Measurements from ENCODE around the gene SPTBN4.
"Not testable (repeated sequence)": the region's sequence is repeated elsewhere in the genome, so short reads cannot be mapped to it uniquely, and the experiment has no call there.

The SPTBN4 gene

DNA sequence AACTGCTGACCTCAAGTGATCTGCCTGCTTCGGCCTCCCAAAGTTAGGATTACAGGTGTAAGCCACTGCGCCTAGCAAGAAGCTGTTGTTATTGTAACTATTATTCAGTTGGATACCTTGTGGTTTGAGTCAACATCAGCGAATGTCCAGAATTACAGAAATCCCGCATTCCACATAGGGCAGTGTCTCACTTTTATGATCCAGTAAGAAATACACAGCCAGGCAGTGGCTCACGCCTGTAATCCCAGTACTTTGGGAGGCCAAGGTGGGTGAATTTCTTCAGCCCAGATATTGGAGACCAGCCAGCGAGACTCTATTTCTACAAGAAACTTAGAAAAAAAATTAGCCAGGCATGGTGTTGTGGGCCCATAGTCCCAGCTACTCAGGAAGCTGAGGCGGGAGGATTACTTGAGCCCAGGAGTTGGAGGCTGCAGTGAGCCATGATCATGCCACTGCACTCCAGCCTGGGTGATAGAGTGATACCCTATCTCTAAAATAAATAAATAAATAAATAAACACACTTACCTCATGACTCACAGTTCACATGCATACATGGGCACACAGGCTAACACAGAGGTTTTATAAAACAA, 43.8 kb downstream of the SPTBN4 start:
- DNase-seq, result no peak

DNA sequence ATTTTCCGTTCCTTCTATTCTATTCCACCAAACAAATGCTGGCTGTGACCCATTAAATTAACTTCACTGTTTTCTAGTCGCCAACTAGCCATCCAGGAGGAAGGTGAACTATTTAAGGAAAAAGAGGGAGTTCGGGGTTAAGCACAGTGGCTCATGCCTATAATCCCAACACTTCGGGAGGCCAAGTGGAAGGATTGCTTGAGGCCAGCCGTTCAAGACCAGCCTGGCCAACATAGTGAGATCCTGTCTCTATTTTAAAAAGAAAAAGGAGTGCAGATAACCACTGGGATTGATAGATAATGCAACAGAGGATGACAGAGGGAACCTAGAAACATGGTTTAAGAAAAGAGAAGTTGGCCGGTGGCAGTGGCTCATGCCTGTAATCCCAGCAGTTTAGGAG, 44.7 kb downstream of the SPTBN4 start:
- DNase-seq, result no peak

DNA sequence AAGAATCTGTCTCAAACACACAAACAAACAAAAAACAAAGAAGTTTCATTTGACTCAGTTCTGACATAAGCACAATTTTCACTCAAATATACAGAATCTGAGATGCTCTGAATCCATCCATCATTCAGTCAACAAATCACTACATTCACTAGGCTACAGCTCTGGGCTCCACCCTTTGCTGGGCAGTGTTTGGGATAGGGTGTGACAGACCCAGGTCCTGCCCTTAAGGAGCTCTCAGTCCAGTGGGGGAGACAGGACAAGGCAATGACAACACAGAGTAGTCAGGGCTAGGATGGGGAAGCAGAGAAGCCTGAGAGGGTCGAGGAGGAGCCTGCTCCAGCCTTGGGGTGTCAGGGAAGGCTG, 45.3 kb downstream of the SPTBN4 start:
- no peak for DNase-seq

DNA sequence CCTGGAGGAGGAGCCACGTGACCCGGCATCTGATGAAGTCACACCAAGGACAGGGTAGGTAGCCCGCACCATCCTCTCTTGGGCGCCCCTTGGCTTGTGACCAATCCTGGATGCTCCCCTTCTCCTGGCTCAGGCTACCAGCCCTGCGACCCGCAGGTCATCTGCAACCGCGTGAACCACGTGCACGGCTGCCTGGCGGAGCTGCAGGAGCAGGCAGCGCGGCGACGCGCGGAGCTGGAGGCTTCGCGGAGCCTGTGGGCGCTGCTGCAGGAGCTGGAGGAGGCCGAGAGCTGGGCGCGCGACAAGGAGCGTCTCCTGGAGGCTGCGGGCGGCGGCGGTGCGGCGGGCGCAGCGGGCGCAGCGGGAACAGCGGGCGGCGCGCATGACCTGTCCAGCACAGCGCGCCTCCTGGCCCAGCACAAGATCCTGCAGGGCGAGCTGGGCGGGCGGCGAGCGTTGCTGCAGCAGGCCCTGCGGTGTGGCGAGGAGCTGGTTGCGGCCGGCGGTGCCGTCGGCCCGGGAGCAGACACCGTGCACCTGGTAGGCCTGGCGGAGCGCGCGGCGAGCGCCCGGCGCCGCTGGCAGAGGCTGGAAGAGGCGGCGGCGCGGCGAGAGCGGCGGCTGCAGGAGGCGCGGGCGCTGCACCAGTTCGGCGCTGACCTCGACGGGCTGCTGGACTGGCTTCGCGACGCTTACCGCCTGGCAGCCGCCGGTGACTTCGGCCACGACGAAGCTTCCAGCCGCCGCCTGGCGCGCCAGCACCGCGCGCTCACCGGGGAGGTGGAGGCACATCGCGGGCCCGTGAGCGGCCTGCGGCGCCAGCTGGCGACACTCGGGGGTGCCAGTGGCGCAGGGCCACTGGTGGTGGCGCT, 45.9 kb downstream of the SPTBN4 start:
- no peak for DNase-seq

DNA sequence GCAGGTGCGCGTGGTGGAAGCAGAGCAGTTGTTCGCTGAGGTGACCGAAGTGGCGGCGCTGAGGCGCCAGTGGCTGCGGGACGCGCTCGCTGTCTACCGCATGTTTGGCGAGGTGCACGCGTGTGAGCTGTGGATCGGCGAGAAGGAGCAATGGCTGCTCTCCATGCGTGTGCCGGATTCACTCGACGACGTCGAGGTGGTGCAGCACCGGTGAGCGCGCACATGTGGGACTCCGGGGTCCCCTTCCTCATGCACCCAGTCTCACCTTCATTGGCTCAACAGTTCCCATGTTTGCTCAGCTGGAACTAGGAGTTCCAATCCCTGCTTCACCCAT, 46.5 kb downstream of the SPTBN4 start:
- DNase-seq, result no peak

DNA sequence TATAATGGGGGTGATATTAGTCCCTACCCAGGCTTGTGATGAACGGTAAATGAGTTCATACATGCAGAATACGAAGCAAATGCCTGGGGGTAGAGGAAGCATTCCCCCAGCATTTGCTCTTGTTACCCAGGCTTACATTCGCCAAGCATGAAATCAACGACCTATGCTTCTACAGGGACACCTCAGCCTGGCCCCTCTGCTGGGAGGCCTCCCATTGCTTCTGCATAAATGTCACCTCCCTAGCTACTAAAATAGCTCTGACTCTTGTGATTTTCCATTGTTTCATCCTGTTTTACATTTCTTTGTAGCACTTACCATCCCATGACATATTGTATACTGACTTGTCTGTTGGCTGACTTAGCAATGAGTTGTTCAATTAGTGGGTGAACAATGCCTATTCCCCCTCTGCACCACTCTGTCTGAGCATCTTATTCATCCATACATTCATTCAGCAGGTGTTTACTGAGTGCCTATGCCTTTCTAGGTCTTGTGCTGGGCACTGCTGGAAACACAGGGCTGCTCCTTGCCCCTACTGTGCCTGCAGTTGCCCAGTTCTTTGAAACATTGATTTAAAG, 47.0 kb downstream of the SPTBN4 start:
- no peak for DNase-seq

DNA sequence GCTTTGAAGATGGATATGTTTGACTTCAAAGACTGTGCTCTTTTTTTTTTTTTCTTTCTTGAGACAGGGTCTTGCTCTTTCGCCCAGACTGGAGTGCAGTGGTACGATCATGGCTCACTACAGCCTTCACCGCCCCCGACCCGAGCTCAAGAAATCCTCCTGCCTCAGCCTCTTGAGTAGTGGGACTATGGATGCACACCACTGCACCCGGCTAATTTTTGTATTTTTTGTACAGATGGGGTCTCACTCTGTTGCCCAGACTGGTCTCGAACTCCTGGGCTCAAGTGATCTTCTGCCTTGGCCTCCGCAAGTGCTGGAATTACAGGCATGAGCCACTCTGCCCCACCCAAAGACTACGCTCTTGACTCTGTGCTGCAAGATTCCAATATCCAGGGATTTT, 50.4 kb downstream of the SPTBN4 start:
- no peak for DNase-seq

DNA sequence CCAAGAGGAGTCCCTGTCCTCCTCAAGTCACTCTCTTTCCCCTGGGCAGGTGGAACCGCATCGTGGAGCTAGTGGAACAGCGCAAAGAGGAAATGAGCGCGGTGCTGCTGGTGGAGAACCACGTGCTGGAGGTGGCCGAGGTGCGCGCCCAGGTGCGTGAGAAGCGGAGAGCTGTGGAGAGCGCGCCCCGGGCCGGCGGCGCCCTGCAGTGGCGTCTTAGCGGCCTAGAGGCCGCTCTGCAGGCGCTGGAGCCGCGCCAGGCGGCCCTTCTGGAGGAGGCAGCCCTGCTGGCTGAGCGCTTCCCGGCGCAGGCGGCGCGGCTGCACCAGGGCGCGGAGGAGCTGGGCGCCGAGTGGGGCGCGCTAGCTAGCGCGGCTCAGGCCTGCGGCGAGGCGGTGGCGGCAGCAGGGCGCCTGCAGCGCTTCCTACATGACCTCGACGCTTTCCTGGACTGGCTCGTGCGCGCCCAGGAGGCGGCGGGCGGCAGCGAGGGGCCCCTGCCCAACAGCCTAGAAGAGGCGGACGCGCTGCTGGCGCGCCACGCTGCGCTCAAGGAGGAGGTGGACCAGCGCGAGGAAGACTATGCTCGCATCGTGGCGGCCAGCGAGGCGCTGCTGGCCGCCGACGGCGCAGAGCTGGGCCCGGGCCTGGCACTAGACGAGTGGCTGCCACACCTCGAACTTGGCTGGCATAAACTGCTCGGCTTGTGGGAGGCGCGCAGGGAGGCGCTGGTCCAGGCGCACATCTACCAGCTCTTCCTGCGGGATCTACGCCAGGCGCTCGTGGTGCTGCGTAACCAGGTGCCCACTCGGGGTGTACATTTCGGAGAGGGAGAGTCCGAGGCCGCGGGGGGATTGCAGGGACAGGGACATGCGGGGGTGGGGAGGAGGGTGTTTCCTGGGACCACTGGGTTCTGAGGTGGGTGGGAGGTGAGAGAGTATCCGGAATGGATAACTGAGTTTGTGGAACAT, 52.8 kb downstream of the SPTBN4 start:
- peak; percentile 4 for DNase-seq

DNA sequence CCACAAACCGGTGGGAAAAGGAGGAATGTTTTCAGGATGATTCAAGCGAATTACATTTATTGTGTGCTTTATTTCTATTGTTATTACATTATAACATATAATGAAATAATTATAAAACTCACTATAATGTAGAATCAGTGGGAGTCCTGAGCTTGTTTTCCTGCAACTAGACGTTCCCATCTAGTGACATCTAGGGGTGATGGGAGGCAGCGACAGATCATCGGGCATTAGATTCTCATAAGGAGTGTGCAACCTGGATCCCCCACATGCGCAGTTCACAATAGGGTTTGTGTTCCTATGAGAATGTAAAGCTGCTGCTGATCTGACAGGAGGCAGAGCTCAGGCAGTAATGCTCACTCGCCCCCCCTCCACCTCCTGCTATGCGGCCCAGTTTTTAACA, 54.5 kb downstream of the SPTBN4 start:
- peak; percentile 20 for DNase-seq

DNA sequence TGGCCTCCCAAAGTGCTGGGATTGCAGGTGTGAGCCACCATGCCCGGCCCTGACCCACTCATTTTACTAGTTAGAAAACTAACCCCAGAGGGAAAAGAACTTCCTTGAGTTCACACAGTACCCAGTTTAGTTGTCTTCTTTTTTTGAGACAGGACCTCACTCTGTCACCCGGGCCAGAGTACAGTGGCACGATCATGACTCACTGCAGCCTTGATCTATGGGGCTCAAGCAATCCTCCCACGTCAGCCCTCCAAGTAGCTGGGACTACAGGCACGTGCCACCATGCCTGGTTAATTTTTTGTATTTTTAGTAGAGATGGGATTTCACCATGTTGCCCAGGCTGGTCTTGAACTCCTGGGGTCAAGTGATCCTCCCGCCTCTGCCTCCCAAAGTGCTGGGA, 55.1 kb downstream of the SPTBN4 start:
- not testable (repeated sequence) for DNase-seq

DNA sequence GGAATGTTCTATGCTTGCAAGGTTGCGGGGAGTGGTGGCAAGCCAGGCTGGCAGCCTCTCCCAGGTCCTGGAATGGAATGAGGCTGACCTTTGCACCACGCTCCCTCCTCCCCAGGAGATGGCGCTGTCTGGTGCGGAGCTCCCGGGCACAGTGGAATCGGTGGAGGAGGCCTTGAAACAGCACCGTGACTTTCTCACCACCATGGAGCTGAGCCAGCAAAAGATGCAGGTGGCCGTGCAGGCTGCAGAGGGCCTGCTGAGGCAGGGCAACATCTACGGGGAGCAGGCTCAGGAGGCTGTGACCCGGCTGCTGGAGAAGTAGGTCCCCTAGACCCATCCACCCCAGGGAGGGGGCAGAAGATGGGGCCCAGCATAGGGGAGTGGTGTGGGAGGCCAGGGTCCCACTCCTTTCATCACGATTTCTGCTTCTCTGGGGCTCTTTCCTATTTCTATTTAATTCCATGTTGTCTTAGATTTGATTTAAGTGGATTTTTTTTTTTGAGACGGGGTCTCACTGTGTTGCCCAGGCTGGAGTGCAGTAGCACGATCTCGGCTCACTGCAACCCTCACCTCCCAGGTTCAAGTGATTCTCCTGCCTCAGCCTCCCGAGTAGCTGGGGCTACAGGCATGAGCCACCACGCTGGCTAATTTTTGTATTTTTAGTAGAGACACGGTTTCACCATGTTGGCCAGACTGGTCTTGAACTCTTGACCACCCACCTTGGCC, 56.7 kb downstream of the SPTBN4 start:
- peak; percentile 44 for DNase-seq

DNA sequence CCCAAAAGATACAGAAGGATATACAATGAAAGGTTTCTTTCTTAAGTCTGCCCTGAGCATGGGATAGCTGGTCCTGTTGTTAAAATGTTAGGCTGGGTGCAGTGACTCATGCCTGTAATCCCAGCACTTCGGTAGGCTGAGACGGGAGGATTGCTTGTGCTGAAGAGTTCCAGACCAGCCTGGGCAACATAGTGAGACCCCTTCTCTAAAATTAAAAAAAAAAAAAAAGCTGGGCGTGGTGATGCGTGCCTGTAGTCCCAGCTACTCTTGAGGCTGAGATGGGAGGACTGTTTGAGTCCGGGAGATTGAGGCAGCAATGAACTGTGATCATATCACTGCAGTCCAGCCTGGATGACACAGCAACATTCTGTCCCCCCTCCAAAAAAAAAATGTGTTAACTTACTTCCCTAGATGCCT, 57.3 kb downstream of the SPTBN4 start:
- no peak for DNase-seq

DNA sequence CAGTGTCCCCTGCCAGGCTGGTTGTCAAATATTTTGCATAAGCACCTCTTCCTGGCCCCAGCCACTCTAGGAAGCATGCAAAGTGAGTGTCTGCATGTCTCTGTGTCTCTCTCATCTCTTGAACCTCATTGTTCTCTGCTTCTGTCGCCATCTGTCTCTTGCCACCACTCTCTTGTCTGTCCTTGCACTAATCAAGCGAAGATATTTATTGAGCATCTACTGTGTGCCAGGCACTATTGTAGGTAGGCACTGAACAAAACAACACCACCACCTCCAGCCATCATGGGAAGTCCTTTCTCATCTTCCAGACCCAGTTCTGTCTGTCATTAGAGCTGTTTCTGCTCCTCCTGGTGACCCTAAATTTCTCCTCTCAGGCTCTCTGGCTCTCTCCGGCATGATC, 57.9 kb downstream of the SPTBN4 start:
- DNase-seq, result no peak

DNA sequence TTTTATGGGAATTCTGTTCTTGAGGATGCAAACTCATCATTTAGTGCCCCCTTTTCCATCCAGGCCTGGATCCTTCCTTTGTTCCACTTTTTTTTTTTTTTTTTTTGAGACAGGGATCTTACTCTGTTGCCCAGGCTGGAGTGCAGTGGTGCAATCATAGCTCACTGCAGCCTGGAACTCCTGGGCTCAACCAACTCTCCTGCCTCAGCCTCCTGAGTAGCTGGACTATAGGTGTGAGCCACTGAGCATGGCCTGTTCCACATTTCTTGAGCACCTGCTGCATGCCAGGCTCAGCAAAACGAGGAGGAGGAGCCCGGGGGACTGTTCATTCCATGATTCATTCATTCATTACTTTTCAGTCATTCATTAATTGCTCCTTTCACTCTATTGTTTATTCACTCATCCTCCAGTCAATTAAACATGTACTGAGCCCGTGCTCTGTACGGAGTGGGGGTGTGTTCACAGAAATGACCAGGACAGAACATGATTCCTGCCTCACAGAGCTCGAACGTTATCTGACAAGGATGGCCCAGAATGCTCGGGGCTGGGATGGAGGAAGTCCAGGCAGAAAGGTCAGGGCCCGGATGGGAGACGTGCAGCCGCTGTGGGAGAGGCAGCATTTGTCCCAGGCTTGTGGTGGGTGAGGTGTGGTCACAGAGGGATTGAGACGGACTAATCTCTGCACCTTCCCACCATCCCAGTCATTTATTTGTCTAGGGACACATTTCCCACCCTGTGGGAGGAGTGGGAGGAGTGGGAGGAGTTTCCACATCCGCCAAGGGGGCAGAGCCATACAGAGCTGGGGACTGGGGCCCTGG, 58.6 kb downstream of the SPTBN4 start:
- DNase-seq, result no peak

DNA sequence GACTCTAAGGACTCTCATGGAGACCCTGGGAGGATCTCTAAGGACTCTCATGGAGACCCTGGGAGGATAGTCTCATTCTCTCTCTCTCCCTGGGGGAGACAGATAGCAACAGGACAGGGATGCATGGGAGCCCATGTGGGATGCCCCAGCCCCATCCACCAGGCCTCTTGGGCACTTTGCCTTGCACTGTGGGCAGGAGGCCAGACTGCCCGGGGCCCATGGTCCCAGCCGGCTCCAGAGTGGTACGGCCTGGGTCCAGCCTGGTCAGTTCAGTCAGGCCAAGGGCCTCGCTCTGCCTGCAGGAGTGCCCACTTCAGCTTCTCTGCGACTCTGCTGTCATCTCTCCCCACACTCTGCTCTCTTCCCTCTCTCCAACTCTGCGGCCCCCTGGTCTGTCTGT, 61.3 kb downstream of the SPTBN4 start:
- no peak for DNase-seq

DNA sequence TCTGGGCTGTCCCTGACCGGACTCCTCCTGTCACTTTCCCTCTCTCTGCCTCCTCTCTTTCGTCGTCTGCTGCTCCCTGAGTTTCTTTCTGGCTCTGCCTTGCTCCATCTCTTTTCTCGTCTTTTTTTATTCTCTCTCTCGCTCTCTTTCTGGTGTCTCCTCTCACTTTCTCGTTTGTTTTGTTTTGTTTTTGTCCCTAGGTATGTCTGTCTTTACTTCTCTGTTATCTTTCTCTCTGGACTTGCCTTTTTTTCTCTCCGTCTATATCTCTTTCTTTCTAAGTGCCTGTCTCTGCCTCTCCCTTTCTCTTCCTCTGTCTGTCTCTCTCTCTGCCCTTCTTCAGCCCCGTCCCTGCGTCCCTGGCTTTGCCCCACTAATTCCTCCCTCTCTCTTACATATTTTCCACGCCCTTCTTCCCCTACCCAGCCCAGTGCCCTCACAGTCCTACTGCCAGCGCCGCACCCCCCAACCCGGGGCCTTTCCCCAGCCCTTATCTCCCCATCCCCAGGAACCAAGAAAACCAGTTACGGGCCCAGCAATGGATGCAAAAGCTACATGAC, 61.8 kb downstream of the SPTBN4 start:
- DNase-seq, result no peak

DNA sequence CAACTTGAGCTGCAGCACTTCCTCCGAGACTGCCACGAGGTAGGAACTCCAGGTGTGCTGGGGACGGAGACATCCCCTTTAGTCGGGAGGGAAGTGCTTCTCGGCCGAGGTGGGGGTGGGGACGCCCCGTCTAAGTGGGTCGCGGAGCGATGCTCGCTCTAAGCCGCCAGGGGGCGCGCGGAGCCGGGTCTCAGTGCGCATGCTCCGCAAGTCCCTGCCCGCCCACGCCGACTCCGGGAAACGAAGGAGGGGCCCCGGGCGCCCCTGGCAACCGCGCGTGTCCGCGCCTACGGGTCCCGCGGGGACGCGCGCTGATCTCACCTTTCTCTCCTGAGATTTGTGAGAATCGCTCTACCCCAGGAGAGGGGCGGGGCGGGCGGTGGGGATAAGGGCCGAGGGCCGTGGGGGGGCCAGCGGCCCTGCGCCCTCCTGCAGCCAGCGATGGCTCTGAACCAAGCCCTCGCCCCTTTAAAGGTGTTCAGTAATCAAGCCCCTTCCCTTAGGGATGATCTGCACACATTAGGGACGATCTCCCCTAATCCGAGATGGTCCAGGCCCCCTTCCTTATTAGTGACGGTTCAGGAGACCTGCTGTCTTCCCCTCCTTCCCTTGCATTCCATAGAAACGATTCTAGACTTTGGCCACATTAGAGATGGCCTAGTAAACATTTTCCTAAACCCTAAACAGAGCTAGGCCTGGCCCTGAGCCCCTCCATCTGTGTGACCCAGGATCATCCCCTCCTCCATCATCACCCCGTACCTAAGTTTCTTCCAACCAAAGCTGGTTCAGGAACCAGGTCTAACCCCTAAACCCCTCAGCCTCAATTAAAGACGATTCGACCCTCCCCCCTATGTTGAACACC, 62.5 kb downstream of the SPTBN4 start:
- DNase-seq, result peak; percentile 92

DNA sequence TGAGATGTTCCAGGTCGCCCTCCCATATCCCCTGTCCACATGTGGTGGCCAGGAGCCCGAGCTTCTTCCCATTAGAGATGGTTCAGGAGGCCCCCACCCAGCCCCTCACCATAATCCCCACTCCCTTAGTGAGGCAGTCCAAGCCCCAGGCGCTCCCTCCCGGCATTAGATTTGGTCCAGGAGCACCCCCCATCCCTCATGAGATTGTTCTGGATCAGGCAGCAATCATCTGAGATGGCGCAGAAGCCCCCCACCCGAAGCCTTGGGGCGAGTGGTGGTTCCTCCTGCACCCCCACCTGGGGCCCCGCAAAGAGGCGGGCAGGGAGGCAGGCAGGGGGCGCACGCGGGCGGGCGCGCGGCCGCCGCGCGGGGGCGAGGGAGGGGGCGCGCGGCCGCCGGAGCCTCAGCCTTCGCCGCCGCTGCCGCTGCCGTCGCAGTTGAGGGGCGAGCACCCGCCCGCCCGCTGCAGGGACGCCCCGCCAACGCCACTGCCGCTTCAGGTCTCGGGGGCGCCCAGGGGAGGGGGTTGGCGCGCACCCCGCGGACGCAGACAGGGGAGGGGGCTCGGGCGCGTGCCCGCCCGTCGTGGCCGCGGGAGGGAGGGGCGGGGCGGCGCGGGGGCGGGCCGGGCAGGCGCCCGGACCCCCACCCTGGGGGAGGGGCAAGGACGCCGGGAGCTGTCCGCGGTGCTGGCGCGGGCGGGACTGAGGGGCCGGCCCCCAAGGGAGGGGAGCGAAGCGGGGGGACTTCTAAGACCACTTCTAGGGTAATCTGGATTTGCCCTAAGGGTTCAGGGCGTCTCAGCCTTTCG, 63.5 kb downstream of the SPTBN4 start:
- DNase-seq, result peak; percentile 36

DNA sequence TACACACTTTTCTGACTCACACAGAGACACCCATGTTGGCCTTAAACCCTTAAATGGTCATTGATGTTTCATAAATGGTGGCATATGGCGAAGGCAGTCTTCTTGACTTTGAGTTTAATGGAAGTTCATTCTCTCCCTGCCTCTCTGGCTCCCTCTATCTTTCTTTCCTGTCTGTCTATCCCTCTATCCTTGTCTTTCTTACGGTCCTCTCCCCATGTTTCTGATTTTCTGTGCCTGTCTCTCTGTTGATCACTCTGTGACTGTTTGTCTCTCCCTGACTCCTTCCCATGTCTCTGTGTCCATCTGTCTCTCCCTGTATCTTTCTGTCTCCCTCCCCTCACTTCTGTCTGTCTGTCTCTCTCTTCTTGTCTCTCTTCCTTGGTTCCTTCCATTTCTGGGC, 66.7 kb downstream of the SPTBN4 start:
- DNase-seq, result no peak

Data from CD4-positive, alpha-beta T cell treated with Interleukin-6 for 4 hours (primary cell).